Measurements from ENCODE around the gene KRT8.

DNA sequence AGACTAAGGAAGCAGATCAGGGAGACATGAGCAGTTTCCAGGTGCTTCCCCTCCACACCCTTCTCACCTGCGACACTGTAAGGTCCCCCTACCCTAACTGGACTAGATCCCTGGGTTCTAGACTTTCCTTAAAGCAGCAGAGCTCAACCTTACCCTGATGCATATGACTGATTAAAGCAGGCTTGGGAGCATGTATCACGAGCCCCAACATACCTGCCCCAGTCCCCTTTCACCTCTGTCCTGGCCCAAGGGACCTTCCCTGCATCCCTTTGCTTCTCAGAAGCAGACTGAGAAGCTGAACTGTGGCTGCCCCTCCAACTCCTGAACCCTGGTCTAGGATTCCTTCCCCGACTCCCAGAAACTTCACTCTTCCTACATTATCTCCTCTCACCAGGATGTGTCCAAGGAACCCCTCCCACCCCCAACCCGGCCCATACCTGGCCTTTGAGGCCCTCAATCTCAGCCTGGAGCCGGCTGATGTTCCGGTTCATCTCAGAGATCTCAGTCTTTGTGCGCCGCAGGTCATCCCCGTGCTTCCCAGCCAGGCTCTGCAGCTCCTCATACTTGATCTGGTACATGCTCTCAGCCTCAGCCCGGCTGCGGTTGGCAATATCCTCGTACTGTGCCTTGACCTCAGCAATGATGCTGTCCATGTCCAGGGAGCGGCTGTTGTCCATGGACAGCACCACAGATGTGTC lies 5.4 kb downstream of the KRT8 start:
- TF ChIP-seq POLR2AphosphoS5 (IDR thresholded peaks at IDR 0.05; ENCODE audit: low read length) (no peak), EZH2 (IDR thresholded peaks at IDR 0.05; ENCODE audit: borderline replicate concordance, control insufficient read depth, low read depth, low read length) (no peak)
- TF ChIP-seq, protein P1, sequence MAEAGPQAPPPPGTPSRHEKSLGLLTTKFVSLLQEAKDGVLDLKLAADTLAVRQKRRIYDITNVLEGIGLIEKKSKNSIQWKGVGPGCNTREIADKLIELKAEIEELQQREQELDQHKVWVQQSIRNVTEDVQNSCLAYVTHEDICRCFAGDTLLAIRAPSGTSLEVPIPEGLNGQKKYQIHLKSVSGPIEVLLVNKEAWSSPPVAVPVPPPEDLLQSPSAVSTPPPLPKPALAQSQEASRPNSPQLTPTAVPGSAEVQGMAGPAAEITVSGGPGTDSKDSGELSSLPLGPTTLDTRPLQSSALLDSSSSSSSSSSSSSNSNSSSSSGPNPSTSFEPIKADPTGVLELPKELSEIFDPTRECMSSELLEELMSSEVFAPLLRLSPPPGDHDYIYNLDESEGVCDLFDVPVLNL (IDR thresholded peaks at IDR 0.05; ENCODE audit: low read depth, low read length): no peak
- TF ChIP-seq, protein P2, sequence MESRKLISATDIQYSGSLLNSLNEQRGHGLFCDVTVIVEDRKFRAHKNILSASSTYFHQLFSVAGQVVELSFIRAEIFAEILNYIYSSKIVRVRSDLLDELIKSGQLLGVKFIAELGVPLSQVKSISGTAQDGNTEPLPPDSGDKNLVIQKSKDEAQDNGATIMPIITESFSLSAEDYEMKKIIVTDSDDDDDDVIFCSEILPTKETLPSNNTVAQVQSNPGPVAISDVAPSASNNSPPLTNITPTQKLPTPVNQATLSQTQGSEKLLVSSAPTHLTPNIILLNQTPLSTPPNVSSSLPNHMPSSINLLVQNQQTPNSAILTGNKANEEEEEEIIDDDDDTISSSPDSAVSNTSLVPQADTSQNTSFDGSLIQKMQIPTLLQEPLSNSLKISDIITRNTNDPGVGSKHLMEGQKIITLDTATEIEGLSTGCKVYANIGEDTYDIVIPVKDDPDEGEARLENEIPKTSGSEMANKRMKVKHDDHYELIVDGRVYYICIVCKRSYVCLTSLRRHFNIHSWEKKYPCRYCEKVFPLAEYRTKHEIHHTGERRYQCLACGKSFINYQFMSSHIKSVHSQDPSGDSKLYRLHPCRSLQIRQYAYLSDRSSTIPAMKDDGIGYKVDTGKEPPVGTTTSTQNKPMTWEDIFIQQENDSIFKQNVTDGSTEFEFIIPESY (IDR thresholded peaks at IDR 0.05): no peak

All from GM12878 (cell line).